Measurements from ENCODE around the gene HTD2. TPM values are rescaled to one million over a fixed set of nuclear protein-coding genes. Genes with fewer than 3 reads are reported as not detected.
"Not testable (repeated sequence)": the region's sequence is repeated elsewhere in the genome, so short reads cannot be mapped to it uniquely, and the experiment has no call there.

The HTD2 gene
- total RNA-seq, 2 experiments from 2014 or later = 6.3 to 8.5 TPM

GRCh38 chr3:58274027-58274614 lies 32.2 kb upstream of the HTD2 start:
- Mint-ChIP-seq H3K27me3 (no peaks in the 10 kb centered on the region), H3K36me3 (ENCODE audit: low read depth) (peaks cover 28% of the 10 kb centered on the region), H3K4me3 (no peak overlapping the region), H3K4me1 (peaks cover 6% of the 10 kb centered on the region), H3K9me3 (peaks cover 2% of the 10 kb centered on the region), H3K27ac (no peak overlapping the region)
- ChIA-PET POLR2A (no interaction called here), CTCF (no interaction called here)
- DNase-seq = no peak

- Mint-ChIP-seq H3K4me1 (no peaks in the 10 kb centered on the region), H3K27me3 (no peaks in the 10 kb centered on the region), H3K4me3 (no peak overlapping the region), H3K9me3 (peaks cover 2% of the 10 kb centered on the region), H3K27ac (no peak overlapping the region), H3K36me3 (ENCODE audit: low read depth) (peaks cover 13% of the 10 kb centered on the region)
- no peak for DNase-seq
- ChIA-PET CTCF (no interaction called here), POLR2A (no interaction called here)
These were observed 25.3 kb upstream of the HTD2 start for GRCh38 chr3:58281069-58281468.

- DNase-seq = no peak
- Mint-ChIP-seq H3K27ac (no peak overlapping the region), H3K36me3 (ENCODE audit: low read depth) (no peaks in the 10 kb centered on the region), H3K9me3 (no peaks in the 10 kb centered on the region), H3K27me3 (no peaks in the 10 kb centered on the region), H3K4me3 (no peak overlapping the region), H3K4me1 (no peaks in the 10 kb centered on the region)
- ChIA-PET POLR2A (no interaction called here), CTCF (interaction anchor here (1.3 kb wide), 1 partner anchor 68 kb away, joined by 3 read pairs; no protein-coding TSS in a partner anchor)
These were observed 21.0 kb upstream of the HTD2 start for GRCh38 chr3:58285334-58285733.

GRCh38 chr3:58287354-58287753 lies 19.0 kb upstream of the HTD2 start:
- POLR2A ChIA-PET = interaction anchor here (1.0 kb wide), 1 partner anchor 47 kb away, joined by 3 read pairs; no protein-coding TSS in a partner anchor
- H3K27ac Mint-ChIP-seq = no peak overlapping the region

GRCh38 chr3:58288011-58288728 lies 18.1 kb upstream of the HTD2 start:
- POLR2A ChIA-PET = no interaction called here

More at GRCh38 chr3:58287354-58287753, 19.0 kb upstream of the HTD2 start:
- Mint-ChIP-seq H3K27me3 (no peaks in the 10 kb centered on the region), H3K36me3 (ENCODE audit: low read depth) (no peaks in the 10 kb centered on the region), H3K4me1 (no peaks in the 10 kb centered on the region), H3K9me3 (peaks cover 3% of the 10 kb centered on the region), H3K4me3 (no peak overlapping the region)
- CTCF ChIA-PET = no interaction called here
- DNase-seq = no peak

GRCh38 chr3:58288964-58289613 lies 17.2 kb upstream of the HTD2 start:
- DNase-seq; H3K27me3 Mint-ChIP-seq; H3K27ac Mint-ChIP-seq; POLR2A ChIA-PET; H3K36me3 Mint-ChIP-seq (ENCODE audit: low read depth); H3K4me1 Mint-ChIP-seq; H3K9me3 Mint-ChIP-seq; CTCF ChIA-PET; H3K4me3 Mint-ChIP-seq: not testable (repeated sequence)

More at GRCh38 chr3:58288011-58288728, 18.1 kb upstream of the HTD2 start:
- no peak for DNase-seq
- Mint-ChIP-seq H3K27ac (no peak overlapping the region), H3K36me3 (ENCODE audit: low read depth) (no peaks in the 10 kb centered on the region), H3K4me3 (no peak overlapping the region), H3K9me3 (peaks cover 3% of the 10 kb centered on the region), H3K4me1 (no peaks in the 10 kb centered on the region), H3K27me3 (no peaks in the 10 kb centered on the region)
- CTCF ChIA-PET = no interaction called here

- POLR2A ChIA-PET; H3K9me3 Mint-ChIP-seq; H3K36me3 Mint-ChIP-seq (ENCODE audit: low read depth); DNase-seq; H3K4me1 Mint-ChIP-seq; H3K4me3 Mint-ChIP-seq; CTCF ChIA-PET; H3K27ac Mint-ChIP-seq; H3K27me3 Mint-ChIP-seq: not testable (repeated sequence)
These were observed 15.9 kb upstream of the HTD2 start for GRCh38 chr3:58290446-58290845.

GRCh38 chr3:58291671-58292338 lies 14.5 kb upstream of the HTD2 start:
- no peak overlapping the region for H3K27ac Mint-ChIP-seq
- ChIA-PET CTCF (interaction anchor here (0.6 kb wide), 1 partner anchor 663 kb away, joined by 3 read pairs; no protein-coding TSS in a partner anchor), POLR2A (no interaction called here)
- no peak overlapping the region for H3K4me3 Mint-ChIP-seq
- no peaks in the 10 kb centered on the region for H3K4me1 Mint-ChIP-seq
- no peak for DNase-seq
- H3K9me3 Mint-ChIP-seq = peaks cover 3% of the 10 kb centered on the region
- no peaks in the 10 kb centered on the region for H3K36me3 Mint-ChIP-seq (ENCODE audit: low read depth)
- H3K27me3 Mint-ChIP-seq = no peaks in the 10 kb centered on the region

- ChIA-PET CTCF (interaction anchor here (1.4 kb wide), 1 partner anchor 13 kb away, joined by 3 read pairs; the partner anchor contains the start of genes HTD2 and RPP14), POLR2A (no interaction called here)
- Mint-ChIP-seq H3K4me1 (no peaks in the 10 kb centered on the region), H3K36me3 (ENCODE audit: low read depth) (no peaks in the 10 kb centered on the region), H3K4me3 (no peak overlapping the region), H3K9me3 (peaks cover 3% of the 10 kb centered on the region), H3K27ac (no peak overlapping the region), H3K27me3 (no peaks in the 10 kb centered on the region)
- DNase-seq = no peak
These were observed 13.5 kb upstream of the HTD2 start for GRCh38 chr3:58292866-58293265.

GRCh38 chr3:58293516-58293915 lies 12.8 kb upstream of the HTD2 start:
- Mint-ChIP-seq H3K27ac (no peak overlapping the region), H3K36me3 (ENCODE audit: low read depth) (no peaks in the 10 kb centered on the region), H3K4me1 (no peaks in the 10 kb centered on the region), H3K4me3 (no peak overlapping the region), H3K9me3 (peaks cover 3% of the 10 kb centered on the region), H3K27me3 (peaks cover 6% of the 10 kb centered on the region)
- no peak for DNase-seq
- ChIA-PET CTCF (interaction anchor here (0.6 to 1.4 kb wide), 2 partner anchors 13 to 170 kb away, joined by 3 read pairs; partner anchors contain the start of genes HTD2 and RPP14), POLR2A (no interaction called here)

- Mint-ChIP-seq H3K36me3 (ENCODE audit: low read depth) (no peaks in the 10 kb centered on the region), H3K4me3 (no peak overlapping the region), H3K9me3 (peaks cover 3% of the 10 kb centered on the region), H3K4me1 (no peaks in the 10 kb centered on the region), H3K27ac (no peak overlapping the region), H3K27me3 (peaks cover 18% of the 10 kb centered on the region)
- ChIA-PET CTCF (interaction anchor here (0.6 kb wide), 1 partner anchor 44 kb away, joined by 5 read pairs; no protein-coding TSS in a partner anchor), POLR2A (interaction anchor here (1.1 kb wide), 1 partner anchor 10 kb away, joined by 3 read pairs; the partner anchor contains the start of gene RPP14)
- DNase-seq = no peak
These were observed 10.1 kb upstream of the HTD2 start for GRCh38 chr3:58296269-58296668.

GRCh38 chr3:58296843-58297242 lies 9.5 kb upstream of the HTD2 start:
- Mint-ChIP-seq H3K36me3 (ENCODE audit: low read depth) (no peaks in the 10 kb centered on the region), H3K27me3 (peaks cover 22% of the 10 kb centered on the region)
- POLR2A ChIA-PET = no interaction called here

GRCh38 chr3:58298190-58298589 lies 8.1 kb upstream of the HTD2 start:
- H3K27ac Mint-ChIP-seq = no peak overlapping the region
- POLR2A ChIA-PET = interaction anchor here (0.9 kb wide), 1 partner anchor 136 kb away, joined by 3 read pairs; no protein-coding TSS in a partner anchor

More at GRCh38 chr3:58296843-58297242, 9.5 kb upstream of the HTD2 start:
- CTCF ChIA-PET = interaction anchor here (1.7 kb wide), 1 partner anchor 109 kb away, joined by 5 read pairs; no protein-coding TSS in a partner anchor
- DNase-seq = no peak
- H3K4me1 Mint-ChIP-seq = no peaks in the 10 kb centered on the region
- no peaks in the 10 kb centered on the region for H3K9me3 Mint-ChIP-seq
- H3K4me3 Mint-ChIP-seq = no peak overlapping the region
- H3K27ac Mint-ChIP-seq = no peak overlapping the region

More at GRCh38 chr3:58298190-58298589, 8.1 kb upstream of the HTD2 start:
- no peak for DNase-seq
- Mint-ChIP-seq H3K27me3 (peaks cover 22% of the 10 kb centered on the region), H3K36me3 (ENCODE audit: low read depth) (no peaks in the 10 kb centered on the region), H3K4me1 (no peaks in the 10 kb centered on the region), H3K9me3 (no peaks in the 10 kb centered on the region), H3K4me3 (no peak overlapping the region)
- CTCF ChIA-PET = interaction anchor here (1.7 kb wide), 1 partner anchor 110 kb away, joined by 5 read pairs; no protein-coding TSS in a partner anchor

Data from activated CD4-positive, alpha-beta memory T cell treated with anti-CD3 and anti-CD28 coated beads, Interleukin-2, amount 10 ng/mL, durations not matched to agents 7 days and 5 days (primary cell).